Esophagus muscularis mucosa (tissue), 3 donors: ENCODE measurements around the gene C14orf180.

ENCODE experiments used
- POLR2A ChIP-seq: fragments of 450-650 bp; IDR thresholded peaks from one replicate; pipeline ENCODE4 v1.6.1; 2017; ENCODE audit warnings: antibody characterized with exemption, moderate library complexity, mild to moderate bottlenecking, low read depth
- POLR2AphosphoS5 ChIP-seq, 2 donors: sonication (generic); formaldehyde crosslinking; IDR thresholded peaks; one replicate each; pipeline ENCODE4 v1.6.1; 2017; ENCODE audit warnings: antibody characterized with exemption in 2 of 2
- TF ChIP-seq, protein P1 (sequence below), 3 experiments: fragments of 200-600 bp in 2 of 3; fragments of 450-650 bp in 1 of 3; sonication (generic) in 2 of 3; IDR thresholded peaks; one replicate each; pipeline ENCODE4 v1.5.1; 2017 to 2019; ENCODE audit warnings: antibody characterized with exemption in 3 of 3, mild to moderate bottlenecking in 2 of 3, moderate library complexity in 1 of 3

- TF ChIP-seq, protein P1, sequence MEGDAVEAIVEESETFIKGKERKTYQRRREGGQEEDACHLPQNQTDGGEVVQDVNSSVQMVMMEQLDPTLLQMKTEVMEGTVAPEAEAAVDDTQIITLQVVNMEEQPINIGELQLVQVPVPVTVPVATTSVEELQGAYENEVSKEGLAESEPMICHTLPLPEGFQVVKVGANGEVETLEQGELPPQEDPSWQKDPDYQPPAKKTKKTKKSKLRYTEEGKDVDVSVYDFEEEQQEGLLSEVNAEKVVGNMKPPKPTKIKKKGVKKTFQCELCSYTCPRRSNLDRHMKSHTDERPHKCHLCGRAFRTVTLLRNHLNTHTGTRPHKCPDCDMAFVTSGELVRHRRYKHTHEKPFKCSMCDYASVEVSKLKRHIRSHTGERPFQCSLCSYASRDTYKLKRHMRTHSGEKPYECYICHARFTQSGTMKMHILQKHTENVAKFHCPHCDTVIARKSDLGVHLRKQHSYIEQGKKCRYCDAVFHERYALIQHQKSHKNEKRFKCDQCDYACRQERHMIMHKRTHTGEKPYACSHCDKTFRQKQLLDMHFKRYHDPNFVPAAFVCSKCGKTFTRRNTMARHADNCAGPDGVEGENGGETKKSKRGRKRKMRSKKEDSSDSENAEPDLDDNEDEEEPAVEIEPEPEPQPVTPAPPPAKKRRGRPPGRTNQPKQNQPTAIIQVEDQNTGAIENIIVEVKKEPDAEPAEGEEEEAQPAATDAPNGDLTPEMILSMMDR (IDR thresholded peaks at IDR 0.05) = no peak
- no peak for TF ChIP-seq POLR2AphosphoS5 (IDR thresholded peaks at IDR 0.05)
- no peak for TF ChIP-seq POLR2A
These were observed 36.4 kb upstream of the C14orf180 start for GRCh38 chr14:104542871-104543830.
